ENCODE data around the gene F5. TPM values are rescaled to one million over a fixed set of nuclear protein-coding genes. Genes with fewer than 3 reads are reported as not detected.

F5 gene
- total and polyA plus RNA-seq, 2 of the 13 experiments (the other 11 are each of a cell fraction or from before 2014, with no cell fraction given) = 38.3 to 64.0 TPM

DNA sequence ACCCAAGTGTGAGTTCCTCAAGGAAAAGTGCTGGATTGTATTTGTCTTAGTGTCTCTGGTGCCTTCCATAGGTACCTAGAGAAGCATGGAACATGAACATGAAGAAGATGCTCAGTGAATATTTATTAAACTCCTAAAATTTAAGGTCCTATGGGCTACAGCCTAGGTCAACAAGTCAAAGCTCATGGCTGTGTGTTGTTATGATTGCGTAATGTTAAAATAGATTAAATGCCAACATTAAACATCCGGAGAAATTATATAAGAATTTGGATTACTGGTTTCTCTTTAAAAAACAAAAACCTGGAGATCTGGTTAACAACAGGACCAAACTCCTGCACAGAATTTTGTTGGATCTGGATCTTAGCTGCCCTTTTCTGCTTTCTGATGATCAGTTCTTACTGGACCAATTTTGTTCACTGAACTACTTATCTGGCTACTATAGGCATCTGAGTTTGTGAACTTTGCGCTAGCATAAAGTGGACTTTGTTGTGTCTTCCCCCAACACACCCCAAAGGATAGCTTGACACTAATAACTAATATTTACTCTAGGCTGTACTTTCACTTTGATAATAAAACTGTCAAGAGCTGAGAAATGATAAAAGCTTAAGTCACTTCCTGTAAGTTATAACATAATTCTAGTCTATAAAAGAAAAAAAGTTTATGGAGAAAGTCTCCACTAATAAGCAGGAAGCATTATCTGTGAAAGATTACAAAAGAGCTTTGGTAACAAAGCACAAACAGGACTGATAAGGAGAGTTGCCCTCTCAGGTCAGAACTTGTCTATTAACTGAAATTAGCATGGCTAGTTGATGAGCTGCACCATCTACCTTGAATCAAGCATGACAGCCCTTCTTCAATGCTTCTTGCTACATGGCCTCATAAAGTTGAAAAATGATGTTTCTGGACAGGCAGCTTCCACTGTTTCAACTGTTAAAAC is 20.7 kb downstream of the F5 start (continued):
- TF ChIP-seq GZF1 (CRISPR knock-in tag; IDR thresholded peaks at IDR 0.05) (no peak), ZNF317 (CRISPR knock-in tag; IDR thresholded peaks at IDR 0.05) (0 out of 2 replicates have a peak, but pooled peaks have one; percentile 24), ZNF720 (CRISPR knock-in tag; IDR thresholded peaks at IDR 0.05) (no peak), CHD2 (IDR thresholded peaks at IDR 0.05; ENCODE audit: low read depth, low read length) (no peak), AKAP8 (CRISPR knock-in tag; IDR thresholded peaks at IDR 0.05) (no peak), ZNF460 (CRISPR knock-in tag; IDR thresholded peaks at IDR 0.05; ENCODE audit: borderline replicate concordance) (no peak), RORA (CRISPR knock-in tag; IDR thresholded peaks at IDR 0.05) (no peak), SIX1 (CRISPR knock-in tag; IDR thresholded peaks at IDR 0.05; ENCODE audit: borderline replicate concordance) (0 out of 2 replicates have a peak, but pooled peaks have one; percentile 23), STAT5B (CRISPR knock-in tag; IDR thresholded peaks at IDR 0.05) (no peak), GFI1 (CRISPR knock-in tag; IDR thresholded peaks at IDR 0.05; ENCODE audit: borderline replicate concordance) (no peak), ZNF333 (CRISPR knock-in tag; IDR thresholded peaks at IDR 0.05; ENCODE audit: borderline replicate concordance) (no peak), ZFP36L1 (CRISPR knock-in tag; IDR thresholded peaks at IDR 0.05) (no peak), NR2F2 (IDR thresholded peaks at IDR 0.05; ENCODE audit: borderline replicate concordance, low read depth) (no peak), TEAD2 (CRISPR knock-in tag; IDR thresholded peaks at IDR 0.05) (no peak), GATAD2A (CRISPR knock-in tag; IDR thresholded peaks at IDR 0.05) (peak; percentile 77), GATA4 (IDR thresholded peaks at IDR 0.05; ENCODE audit: borderline replicate concordance, low read depth) (peak; percentile 70; the same call in 1 of the 2 replicates), ZNF558 (CRISPR knock-in tag; IDR thresholded peaks at IDR 0.05; ENCODE audit: borderline replicate concordance) (no peak), TOPORS (CRISPR knock-in tag; IDR thresholded peaks at IDR 0.05) (no peak), ZNF24 (IDR thresholded peaks at IDR 0.05) (no peak), RFX1 (IDR thresholded peaks at IDR 0.05) (no peak), SOX6 (IDR thresholded peaks at IDR 0.05) (no peak), SOX6 (CRISPR knock-in tag; IDR thresholded peaks at IDR 0.05) (peak; percentile 78), ZNF235 (CRISPR knock-in tag; IDR thresholded peaks at IDR 0.05; ENCODE audit: borderline replicate concordance) (no peak), PHF20 (CRISPR knock-in tag; IDR thresholded peaks at IDR 0.05) (no peak), MTF2 (CRISPR knock-in tag; IDR thresholded peaks at IDR 0.05; ENCODE audit: borderline replicate concordance) (no peak), KAT7 (CRISPR knock-in tag; IDR thresholded peaks at IDR 0.05; ENCODE audit: borderline replicate concordance) (no peak), KDM1A (CRISPR knock-in tag; IDR thresholded peaks at IDR 0.05) (0 out of 2 replicates have a peak, but pooled peaks have one; percentile 11), ELF3 (CRISPR knock-in tag; IDR thresholded peaks at IDR 0.05) (peak; percentile 60; the same call in 1 of the 2 replicates), TAF1 (CRISPR knock-in tag; IDR thresholded peaks at IDR 0.05) (no peak), ZNF510 (CRISPR knock-in tag; IDR thresholded peaks at IDR 0.05; ENCODE audit: low read depth) (no peak), ZNF703 (CRISPR knock-in tag; IDR thresholded peaks at IDR 0.05; ENCODE audit: borderline replicate concordance) (no peak)
- TF ChIP-seq, protein P1, sequence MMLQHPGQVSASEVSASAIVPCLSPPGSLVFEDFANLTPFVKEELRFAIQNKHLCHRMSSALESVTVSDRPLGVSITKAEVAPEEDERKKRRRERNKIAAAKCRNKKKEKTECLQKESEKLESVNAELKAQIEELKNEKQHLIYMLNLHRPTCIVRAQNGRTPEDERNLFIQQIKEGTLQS (CRISPR knock-in tag; IDR thresholded peaks at IDR 0.05) = no peak
- TF ChIP-seq, protein P2, sequence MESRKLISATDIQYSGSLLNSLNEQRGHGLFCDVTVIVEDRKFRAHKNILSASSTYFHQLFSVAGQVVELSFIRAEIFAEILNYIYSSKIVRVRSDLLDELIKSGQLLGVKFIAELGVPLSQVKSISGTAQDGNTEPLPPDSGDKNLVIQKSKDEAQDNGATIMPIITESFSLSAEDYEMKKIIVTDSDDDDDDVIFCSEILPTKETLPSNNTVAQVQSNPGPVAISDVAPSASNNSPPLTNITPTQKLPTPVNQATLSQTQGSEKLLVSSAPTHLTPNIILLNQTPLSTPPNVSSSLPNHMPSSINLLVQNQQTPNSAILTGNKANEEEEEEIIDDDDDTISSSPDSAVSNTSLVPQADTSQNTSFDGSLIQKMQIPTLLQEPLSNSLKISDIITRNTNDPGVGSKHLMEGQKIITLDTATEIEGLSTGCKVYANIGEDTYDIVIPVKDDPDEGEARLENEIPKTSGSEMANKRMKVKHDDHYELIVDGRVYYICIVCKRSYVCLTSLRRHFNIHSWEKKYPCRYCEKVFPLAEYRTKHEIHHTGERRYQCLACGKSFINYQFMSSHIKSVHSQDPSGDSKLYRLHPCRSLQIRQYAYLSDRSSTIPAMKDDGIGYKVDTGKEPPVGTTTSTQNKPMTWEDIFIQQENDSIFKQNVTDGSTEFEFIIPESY (CRISPR knock-in tag; IDR thresholded peaks at IDR 0.05) = peak; percentile 55

All from HepG2 (cell line).